ENCODE results near the gene PXN. TPM values are rescaled to one million over a fixed set of nuclear protein-coding genes. Genes with fewer than 3 reads are reported as not detected.

PXN gene
- total and polyA plus RNA-seq, 5 donors from 2014 or later, result 64.3 to 205 (median 78.7) TPM

GRCh38 chr12:120264904-120265472 is 542 bp downstream of the PXN start:
- Mint-ChIP-seq H3K27ac (peak overlapping the region; percentile 88 to 96 (median 92)), H3K9me3 (no peaks in the 10 kb centered on the region), H3K36me3 (peaks cover 17% of the 10 kb centered on the region), H3K4me1 (peaks cover 19 to 56% (median 44%) of the 10 kb centered on the region in 4 donors), H3K27me3 (no peaks in the 10 kb centered on the region), H3K4me3 (peak overlapping the region; percentile 92 to 98 (median 97))
- peaks cover 51% of the 10 kb centered on the region for H3K4me1 ChIP-seq (ENCODE audit: control insufficient read depth, insufficient read depth, low read length, poor library complexity, severe bottlenecking)
- no peaks in the 10 kb centered on the region for H3K36me3 ChIP-seq (ENCODE audit: control insufficient read depth, insufficient read depth, low read length)
- ATAC-seq (ENCODE audit: low read depth in 2 of 2) (no peak), DNase-seq (peak in 2 of 3 donors; percentile 9 to 16)
- H3K27me3 ChIP-seq (ENCODE audit: control insufficient read depth, insufficient read depth, low read length), result no peaks in the 10 kb centered on the region
- H3K4me3 ChIP-seq (ENCODE audit: low read depth, low read length), result peak overlapping the region; percentile 81
- H3K27ac ChIP-seq (ENCODE audit: insufficient read depth, low read length, poor library complexity, severe bottlenecking), result peak overlapping the region; percentile 72
- no peaks in the 10 kb centered on the region for H3K9me3 ChIP-seq (ENCODE audit: control insufficient read depth in 2 of 2, low read length in 2 of 2)

GRCh38 chr12:120264086-120264903 is 1.2 kb downstream of the PXN start:
- Histone ChIP-seq H3K27me3 (ENCODE audit: control insufficient read depth, insufficient read depth, low read length) (no peaks in the 10 kb centered on the region), H3K9me3 (ENCODE audit: control insufficient read depth in 2 of 2, low read length in 2 of 2) (no peaks in the 10 kb centered on the region), H3K4me3 (ENCODE audit: low read depth, low read length) (peak overlapping the region; percentile 81), H3K27ac (ENCODE audit: insufficient read depth, low read length, poor library complexity, severe bottlenecking) (peak overlapping the region; percentile 72), H3K36me3 (ENCODE audit: control insufficient read depth, insufficient read depth, low read length) (no peaks in the 10 kb centered on the region), H3K4me1 (ENCODE audit: control insufficient read depth, insufficient read depth, low read length, poor library complexity, severe bottlenecking) (peaks cover 58% of the 10 kb centered on the region)
- Mint-ChIP-seq H3K27ac (peak overlapping the region; percentile 88 to 96 (median 92)), H3K9me3 (no peaks in the 10 kb centered on the region), H3K4me3 (peak overlapping the region; percentile 92 to 98 (median 97)), H3K27me3 (no peaks in the 10 kb centered on the region), H3K36me3 (peaks cover 17% of the 10 kb centered on the region), H3K4me1 (peaks cover 24 to 63% (median 50%) of the 10 kb centered on the region in 4 donors)
- ATAC-seq (ENCODE audit: low read depth in 2 of 2) (no peak), DNase-seq (peak in 1 of 3 donors; percentile 28)

GRCh38 chr12:120263748-120264085 is 1.8 kb downstream of the PXN start:
- H3K36me3 ChIP-seq (ENCODE audit: control insufficient read depth, insufficient read depth, low read length), result no peaks in the 10 kb centered on the region
- H3K27ac ChIP-seq (ENCODE audit: insufficient read depth, low read length, poor library complexity, severe bottlenecking), result peak overlapping the region; percentile 52
- peak overlapping the region; percentile 81 for H3K4me3 ChIP-seq (ENCODE audit: low read depth, low read length)
- no peaks in the 10 kb centered on the region for H3K27me3 Mint-ChIP-seq
- no peaks in the 10 kb centered on the region for H3K9me3 ChIP-seq (ENCODE audit: control insufficient read depth in 2 of 2, low read length in 2 of 2)
- H3K36me3 Mint-ChIP-seq, result peaks cover 17% of the 10 kb centered on the region
- H3K4me1 ChIP-seq (ENCODE audit: control insufficient read depth, insufficient read depth, low read length, poor library complexity, severe bottlenecking), result peaks cover 63% of the 10 kb centered on the region
- H3K9me3 Mint-ChIP-seq, result no peaks in the 10 kb centered on the region
- ATAC-seq (ENCODE audit: low read depth in 2 of 2), result no peak
- H3K4me3 Mint-ChIP-seq, result peak overlapping the region; percentile 92 to 98 (median 97)
- H3K27ac Mint-ChIP-seq, result peak overlapping the region; percentile 88 to 96 (median 94)
- H3K4me1 Mint-ChIP-seq, result peaks cover 24 to 69% (median 51%) of the 10 kb centered on the region in 4 donors
- no peaks in the 10 kb centered on the region for H3K27me3 ChIP-seq (ENCODE audit: control insufficient read depth, insufficient read depth, low read length)
- no peak for DNase-seq

DNA sequence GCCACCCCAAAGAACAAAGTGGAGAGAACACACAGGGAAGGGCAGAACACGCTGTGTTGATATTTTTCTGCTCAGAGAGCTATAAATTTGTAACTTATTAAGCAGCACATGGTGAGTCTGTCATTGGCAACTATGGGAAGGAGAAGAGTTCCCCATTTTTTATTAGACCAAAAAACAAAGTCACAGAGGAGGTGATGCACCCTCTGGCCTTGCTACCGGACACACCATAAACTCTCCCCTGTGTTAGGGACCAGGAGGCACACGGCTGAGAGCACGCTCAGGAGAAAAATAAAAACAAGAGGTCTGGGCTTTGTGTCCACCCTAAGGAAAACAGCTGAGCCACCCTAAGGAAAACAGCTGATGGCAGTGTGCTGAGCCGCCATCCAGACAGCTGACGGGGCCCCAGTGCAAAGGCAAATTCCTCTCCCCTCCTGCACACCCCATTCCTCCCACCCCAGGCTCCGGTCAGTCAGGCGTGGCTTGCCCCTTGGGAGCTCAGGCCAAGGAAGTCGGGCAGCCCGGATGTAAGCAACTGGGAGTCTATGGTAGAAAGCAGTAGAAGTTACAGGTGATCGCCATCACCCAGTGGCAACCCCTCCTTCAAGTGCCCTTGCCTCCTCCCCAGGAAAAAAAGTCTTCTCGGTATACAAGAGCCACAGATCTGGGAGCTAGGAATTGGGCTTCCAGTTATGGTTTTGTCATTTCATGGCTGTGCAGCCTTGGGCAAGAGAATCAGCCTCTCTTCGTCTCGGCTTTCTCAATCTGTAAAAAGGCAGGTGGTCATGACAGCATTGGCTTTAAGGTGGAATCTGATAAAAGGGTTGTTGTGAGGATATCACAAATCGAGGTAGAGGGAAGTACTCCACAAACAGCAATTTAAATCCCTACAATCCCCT is 2.4 kb downstream of the PXN start:
- Histone ChIP-seq H3K27me3 (ENCODE audit: control insufficient read depth, insufficient read depth, low read length) (no peaks in the 10 kb centered on the region), H3K36me3 (ENCODE audit: control insufficient read depth, insufficient read depth, low read length) (no peaks in the 10 kb centered on the region), H3K4me1 (ENCODE audit: control insufficient read depth, insufficient read depth, low read length, poor library complexity, severe bottlenecking) (peaks cover 69% of the 10 kb centered on the region), H3K4me3 (ENCODE audit: low read depth, low read length) (peak overlapping the region; percentile 81), H3K9me3 (ENCODE audit: control insufficient read depth in 2 of 2, low read length in 2 of 2) (no peaks in the 10 kb centered on the region), H3K27ac (ENCODE audit: insufficient read depth, low read length, poor library complexity, severe bottlenecking) (peak overlapping the region; percentile 52)
- peak overlapping the region; percentile 92 to 98 (median 97) for H3K4me3 Mint-ChIP-seq
- peak overlapping the region; percentile 88 to 96 (median 94) for H3K27ac Mint-ChIP-seq
- peaks cover 24 to 75% (median 57%) of the 10 kb centered on the region in 4 donors for H3K4me1 Mint-ChIP-seq
- H3K27me3 Mint-ChIP-seq, result no peaks in the 10 kb centered on the region
- H3K36me3 Mint-ChIP-seq, result peaks cover 19% of the 10 kb centered on the region
- DNase-seq (no peak), ATAC-seq (ENCODE audit: low read depth in 2 of 2) (no peak)
- no peaks in the 10 kb centered on the region for H3K9me3 Mint-ChIP-seq

- no peaks in the 10 kb centered on the region for H3K9me3 ChIP-seq (ENCODE audit: control insufficient read depth in 2 of 2, low read length in 2 of 2)
- peak overlapping the region; percentile 88 to 96 (median 94) for H3K27ac Mint-ChIP-seq
- DNase-seq (peak in 1 of 3 donors; percentile 50), ATAC-seq (ENCODE audit: low read depth in 2 of 2) (no peak)
- peaks cover 78% of the 10 kb centered on the region for H3K4me1 ChIP-seq (ENCODE audit: control insufficient read depth, insufficient read depth, low read length, poor library complexity, severe bottlenecking)
- peak overlapping the region; percentile 52 for H3K27ac ChIP-seq (ENCODE audit: insufficient read depth, low read length, poor library complexity, severe bottlenecking)
- peak overlapping the region; percentile 92 to 98 (median 97) for H3K4me3 Mint-ChIP-seq
- H3K27me3 ChIP-seq (ENCODE audit: control insufficient read depth, insufficient read depth, low read length), result no peaks in the 10 kb centered on the region
- peaks cover 20% of the 10 kb centered on the region for H3K36me3 Mint-ChIP-seq
- H3K27me3 Mint-ChIP-seq, result no peaks in the 10 kb centered on the region
- H3K4me3 ChIP-seq (ENCODE audit: low read depth, low read length), result peak overlapping the region; percentile 81
- H3K36me3 ChIP-seq (ENCODE audit: control insufficient read depth, insufficient read depth, low read length), result no peaks in the 10 kb centered on the region
- no peaks in the 10 kb centered on the region for H3K9me3 Mint-ChIP-seq
- H3K4me1 Mint-ChIP-seq, result peaks cover 24 to 84% (median 63%) of the 10 kb centered on the region in 4 donors
Measured at GRCh38 chr12:120261951-120262851, 3.3 kb downstream of the PXN start.

GRCh38 chr12:120260607-120261006 is 4.9 kb downstream of the PXN start:
- H3K9me3 Mint-ChIP-seq, result no peaks in the 10 kb centered on the region
- H3K4me1 Mint-ChIP-seq, result peaks cover 24 to 92% (median 69%) of the 10 kb centered on the region in 4 donors
- no peak for DNase-seq
- H3K36me3 ChIP-seq (ENCODE audit: control insufficient read depth, insufficient read depth, low read length), result no peaks in the 10 kb centered on the region
- no peaks in the 10 kb centered on the region for H3K9me3 ChIP-seq (ENCODE audit: control insufficient read depth in 2 of 2, low read length in 2 of 2)
- no peaks in the 10 kb centered on the region for H3K27me3 Mint-ChIP-seq
- peak overlapping the region; percentile 29 for H3K27ac ChIP-seq (ENCODE audit: insufficient read depth, low read length, poor library complexity, severe bottlenecking)
- H3K36me3 Mint-ChIP-seq, result peaks cover 25% of the 10 kb centered on the region
- no peaks in the 10 kb centered on the region for H3K27me3 ChIP-seq (ENCODE audit: control insufficient read depth, insufficient read depth, low read length)
- peaks cover 88% of the 10 kb centered on the region for H3K4me1 ChIP-seq (ENCODE audit: control insufficient read depth, insufficient read depth, low read length, poor library complexity, severe bottlenecking)
- H3K4me3 Mint-ChIP-seq, result peak overlapping the region; percentile 45 to 97 (median 73)
- peak overlapping the region; percentile 53 to 88 (median 85) for H3K27ac Mint-ChIP-seq
- peak overlapping the region; percentile 19 for H3K4me3 ChIP-seq (ENCODE audit: low read depth, low read length)
- no peak for ATAC-seq (ENCODE audit: low read depth in 2 of 2)
